DOHH2 (cell line): ENCODE results near the gene MCF2L2.

Experiments used
- CTCF ChIP-seq: fragments of 200-600 bp; sonication (generic); IDR thresholded peaks from one replicate; pipeline ENCODE4 v1.5.1; 2014; ENCODE audit warnings: antibody characterized with exemption, mild to moderate bottlenecking, low read depth, low read length; ENCODE audit not compliant: poor library complexity, severe bottlenecking
- EZH2phosphoT487 ChIP-seq: fragments of 200-600 bp; sonication (generic); IDR thresholded peaks from 2 replicates; pipeline ENCODE4 v1.6.1; 2017; ENCODE audit warnings: borderline replicate concordance, mild to moderate bottlenecking, antibody characterized with exemption, low read length, moderate library complexity, mixed read lengths

- TF ChIP-seq CTCF (no peak), EZH2phosphoT487 (no peak)
Observed at GRCh38 chr3:183296944-183297343, 131.5 kb downstream of the MCF2L2 start.
